Right renal pelvis (tissue), 4 donors: ENCODE measurements around the gene SLC31A1. TPM values are rescaled to one million over a fixed set of nuclear protein-coding genes. Genes with fewer than 3 reads are reported as not detected.
"Not testable (repeated sequence)": the region's sequence is repeated elsewhere in the genome, so short reads cannot be mapped to it uniquely, and the experiment has no call there.

ENCODE experiments used
- DNase-seq, 4 donors: peaks; one replicate each; pipeline ENCODE4 v3.0.0-alpha.2; 2013; ENCODE audit warnings: low read depth in 4 of 4, low spot score in 3 of 4, missing footprints in 1 of 4
- polyA plus RNA-seq, 4 donors: library from polyadenylated mRNA; unstranded; fragments of 120-200 nt; gene quantifications; one replicate each; pipeline ENCODE4 v1.2.1, GENCODE V29; 2013; ENCODE audit not compliant: insufficient read length in 4 of 4

Gene SLC31A1
- polyA plus RNA-seq, 4 donors: 25.5 to 29.6 (median 26.6) TPM

- no peak for DNase-seq
Measured at GRCh38 chr9:113219969-113220368, 1.4 kb upstream of the SLC31A1 start.

GRCh38 chr9:113220467-113221002, 809 bp upstream of the SLC31A1 start:
- DNase-seq: no peak

GRCh38 chr9:113221800-113222481, 597 bp downstream of the SLC31A1 start:
- peak in 1 of 4 donors; percentile 22 for DNase-seq

- DNase-seq: no peak
Measured at GRCh38 chr9:113222482-113222841, 1.1 kb downstream of the SLC31A1 start.

GRCh38 chr9:113223963-113224362, 2.6 kb downstream of the SLC31A1 start:
- DNase-seq: no peak

- DNase-seq: no peak
Measured at GRCh38 chr9:113227436-113227835, 6.1 kb downstream of the SLC31A1 start.

GRCh38 chr9:113228130-113228665, 6.9 kb downstream of the SLC31A1 start:
- no peak for DNase-seq

GRCh38 chr9:113231701-113232100, 10.4 kb downstream of the SLC31A1 start:
- no peak for DNase-seq

- not testable (repeated sequence) for DNase-seq
Measured at GRCh38 chr9:113235701-113236255, 14.4 kb downstream of the SLC31A1 start.

GRCh38 chr9:113237026-113237425, 15.7 kb downstream of the SLC31A1 start:
- no peak for DNase-seq

GRCh38 chr9:113238202-113238858, 17.0 kb downstream of the SLC31A1 start:
- DNase-seq: no peak

GRCh38 chr9:113238859-113239232, 17.5 kb downstream of the SLC31A1 start:
- DNase-seq: no peak

- no peak for DNase-seq
Measured at GRCh38 chr9:113241161-113241560, 19.8 kb downstream of the SLC31A1 start.

- DNase-seq: no peak
Measured at GRCh38 chr9:113244556-113244955, 23.2 kb downstream of the SLC31A1 start.

- DNase-seq: no peak
Measured at GRCh38 chr9:113245894-113246293, 24.6 kb downstream of the SLC31A1 start.

- no peak for DNase-seq
Measured at GRCh38 chr9:113246928-113247327, 25.6 kb downstream of the SLC31A1 start.

- no peak for DNase-seq
Measured at GRCh38 chr9:113247640-113248039, 26.3 kb downstream of the SLC31A1 start.

GRCh38 chr9:113249661-113250060, 28.3 kb downstream of the SLC31A1 start:
- not testable (repeated sequence) for DNase-seq

- DNase-seq: no peak
Measured at GRCh38 chr9:113250807-113251206, 29.5 kb downstream of the SLC31A1 start.

GRCh38 chr9:113254991-113255390, 33.6 kb downstream of the SLC31A1 start:
- no peak for DNase-seq

GRCh38 chr9:113255438-113255837, 34.1 kb downstream of the SLC31A1 start:
- DNase-seq: no peak

GRCh38 chr9:113257863-113258262, 36.5 kb downstream of the SLC31A1 start:
- DNase-seq: no peak
